ENCODE data around the gene DAB1. TPM values are rescaled to one million over a fixed set of nuclear protein-coding genes. Genes with fewer than 3 reads are reported as not detected.

Gene DAB1
- total and polyA plus RNA-seq, 12 donors: 0.04 to 2.1 (median 0.59) TPM; not detected in 2

DNA sequence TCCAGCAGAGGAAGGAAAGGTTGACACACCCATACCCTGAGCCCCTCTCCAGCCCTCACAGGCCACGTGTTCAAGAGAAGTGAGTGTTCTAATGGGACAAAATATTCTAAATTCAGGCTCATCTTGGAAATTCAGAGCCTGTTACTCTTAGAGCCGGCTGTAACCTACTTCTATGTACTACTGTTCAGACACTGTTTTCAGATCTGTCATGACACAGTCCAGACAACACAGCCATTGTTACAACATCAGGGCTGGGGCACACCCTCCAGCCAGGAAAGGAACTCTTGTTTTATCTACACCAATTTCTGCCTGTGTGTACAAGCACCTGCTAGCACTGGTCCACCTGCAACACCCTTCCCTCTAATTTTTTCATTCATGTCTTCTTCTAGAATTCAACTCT, 312.7 kb downstream of the DAB1 start:
- H3K27me3 ChIP-seq: no peaks in the 10 kb centered on the region
- H3K4me1 ChIP-seq (replicated peaks in 1 of 2): no peaks in the 10 kb centered on the region
- 53 to 74% (median 68%) methylated on average over 2 of the region's 2 CpGs for WGBS, 4 donors
- intact Hi-C loops (cut with DNase I): no loop called here
- no peaks in the 10 kb centered on the region for H3K9me3 ChIP-seq (replicated peaks in 1 of 3)
- DNase-seq: no peak
- no peak for TF ChIP-seq POLR2A (IDR thresholded peaks at IDR 0.05)
- no peak for TF ChIP-seq CTCF (IDR thresholded peaks at IDR 0.05)
- no peak overlapping the region for H3K27ac ChIP-seq
- no peaks in the 10 kb centered on the region for H3K36me3 ChIP-seq (replicated peaks in 1 of 2)
- no peak overlapping the region for H3K4me3 ChIP-seq

DNA sequence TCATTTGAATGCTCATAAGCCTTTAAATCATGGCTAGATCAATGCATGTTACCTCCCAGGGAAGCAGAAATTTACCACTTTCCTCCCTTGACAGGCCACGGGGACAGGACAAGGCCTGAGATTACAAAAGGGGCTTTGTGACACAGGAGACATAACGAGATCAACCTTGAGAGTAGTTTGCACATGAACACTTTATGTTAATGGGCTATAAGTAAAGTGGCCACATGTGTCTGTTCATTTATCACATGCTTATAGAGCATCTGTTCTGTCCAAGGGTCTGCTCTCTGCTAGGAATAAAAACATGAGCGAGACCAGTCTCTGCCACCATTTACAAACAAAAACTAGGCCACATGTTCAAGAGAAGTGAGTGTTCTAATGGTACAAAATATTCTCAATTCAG, 314.0 kb downstream of the DAB1 start:
- Histone ChIP-seq H3K36me3 (replicated peaks in 1 of 2) (no peaks in the 10 kb centered on the region), H3K9me3 (replicated peaks in 1 of 3) (no peaks in the 10 kb centered on the region), H3K4me1 (replicated peaks in 1 of 2) (no peaks in the 10 kb centered on the region), H3K27ac (no peak overlapping the region), H3K4me3 (no peak overlapping the region), H3K27me3 (no peaks in the 10 kb centered on the region)
- TF ChIP-seq CTCF (IDR thresholded peaks at IDR 0.05): no peak
- TF ChIP-seq POLR2A (IDR thresholded peaks at IDR 0.05): no peak
- intact Hi-C loops (cut with DNase I): no loop called here
- DNase-seq: no peak
- WGBS, 4 donors: 65 to 73% (median 70%) methylated on average over 3 of the region's 3 CpGs

- TF ChIP-seq CTCF (IDR thresholded peaks at IDR 0.05): no peak
- no peak for TF ChIP-seq POLR2A (IDR thresholded peaks at IDR 0.05)
- no peaks in the 10 kb centered on the region for H3K27me3 ChIP-seq
- no peak overlapping the region for H3K27ac ChIP-seq
- no peaks in the 10 kb centered on the region for H3K36me3 ChIP-seq (replicated peaks in 1 of 2)
- no peak overlapping the region for H3K4me3 ChIP-seq
- intact Hi-C loops (cut with DNase I): no loop called here
- no peak for DNase-seq
- H3K9me3 ChIP-seq (replicated peaks in 1 of 3): no peaks in the 10 kb centered on the region
- 13 to 47% (median 35%) methylated on average over 1 of the region's 1 CpG for WGBS, 4 donors
- no peaks in the 10 kb centered on the region for H3K4me1 ChIP-seq (replicated peaks in 1 of 2)
Observed at GRCh38 chr1:57109247-57109646, 314.6 kb downstream of the DAB1 start.

GRCh38 chr1:57106296-57106695, 317.6 kb downstream of the DAB1 start:
- Histone ChIP-seq H3K27me3 (no peaks in the 10 kb centered on the region), H3K36me3 (replicated peaks in 1 of 2) (no peaks in the 10 kb centered on the region), H3K9me3 (replicated peaks in 1 of 3) (no peaks in the 10 kb centered on the region), H3K4me1 (replicated peaks in 1 of 2) (no peaks in the 10 kb centered on the region), H3K27ac (no peak overlapping the region), H3K4me3 (no peak overlapping the region)
- DNase-seq: no peak
- no peak for TF ChIP-seq POLR2A (IDR thresholded peaks at IDR 0.05)
- TF ChIP-seq CTCF (IDR thresholded peaks at IDR 0.05): no peak
- 72 to 90% (median 81%) methylated on average over 4 of the region's 4 CpGs for WGBS, 4 donors
- intact Hi-C loops (cut with DNase I): no loop called here
